Ishikawa (cell line): ENCODE data around the gene KLHDC10.

ENCODE experiments used
- CEBPB ChIP-seq: IDR thresholded peaks from 2 replicates; pipeline ENCODE4 v1.6.1; 2012
- CREB1 ChIP-seq: IDR thresholded peaks from 2 replicates; pipeline ENCODE4 v1.6.1; 2012; ENCODE audit warnings: low read depth
- EGR1 ChIP-seq: IDR thresholded peaks from 2 replicates; pipeline ENCODE4 v1.6.1; 2012
- EP300 ChIP-seq: IDR thresholded peaks from 2 replicates; pipeline ENCODE4 v1.6.1; 2012; ENCODE audit warnings: borderline replicate concordance
- FOXM1 ChIP-seq: IDR thresholded peaks from 2 replicates; pipeline ENCODE4 v1.6.1; 2012; ENCODE audit warnings: low read depth, borderline replicate concordance
- NFIC ChIP-seq: IDR thresholded peaks from 2 replicates; pipeline ENCODE4 v1.6.1; 2012
- RAD21 ChIP-seq: IDR thresholded peaks from 2 replicates; pipeline ENCODE4 v1.6.1; 2012; ENCODE audit warnings: low read depth
- TCF12 ChIP-seq: IDR thresholded peaks from 2 replicates; pipeline ENCODE4 v1.6.1; 2012; ENCODE audit warnings: low read depth
- TEAD4 ChIP-seq: IDR thresholded peaks from 2 replicates; pipeline ENCODE4 v1.6.1; 2012
- YY1 ChIP-seq: IDR thresholded peaks from 2 replicates; pipeline ENCODE4 v1.6.1; 2012; ENCODE audit warnings: low read depth
- ZBTB7A ChIP-seq: IDR thresholded peaks from 2 replicates; pipeline ENCODE4 v1.6.1; 2012; ENCODE audit warnings: low read depth
- TF ChIP-seq, protein P1 (sequence below): IDR thresholded peaks from 2 replicates; pipeline ENCODE4 v1.6.1; 2012

KLHDC10 gene

DNA sequence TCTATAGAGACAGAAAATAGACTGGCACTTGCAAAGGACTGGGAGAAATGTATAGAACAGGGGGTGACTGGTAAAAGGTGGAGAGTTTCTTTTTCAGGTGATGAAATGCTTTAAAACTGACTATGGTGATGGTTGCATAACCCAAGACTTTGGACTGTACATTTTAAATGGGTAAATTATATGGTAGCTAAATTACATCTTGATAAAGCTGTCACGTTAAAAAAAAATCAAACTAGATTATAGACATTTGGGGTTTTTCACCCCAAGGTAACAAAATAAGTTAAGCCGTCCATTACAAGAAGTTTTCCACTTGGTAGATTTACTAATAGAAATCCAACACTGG, 110.9 kb downstream of the KLHDC10 start:
- no peak for TF ChIP-seq ZBTB7A
- no peak for TF ChIP-seq FOXM1
- TF ChIP-seq EP300: no peak
- TF ChIP-seq YY1: no peak
- TF ChIP-seq RAD21: no peak
- no peak for TF ChIP-seq CEBPB
- no peak for TF ChIP-seq CREB1
- no peak for TF ChIP-seq NFIC
- TF ChIP-seq TCF12: no peak
- TF ChIP-seq TEAD4: no peak
- TF ChIP-seq, protein P1, sequence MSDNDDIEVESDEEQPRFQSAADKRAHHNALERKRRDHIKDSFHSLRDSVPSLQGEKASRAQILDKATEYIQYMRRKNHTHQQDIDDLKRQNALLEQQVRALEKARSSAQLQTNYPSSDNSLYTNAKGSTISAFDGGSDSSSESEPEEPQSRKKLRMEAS: no peak
- TF ChIP-seq EGR1: no peak

DNA sequence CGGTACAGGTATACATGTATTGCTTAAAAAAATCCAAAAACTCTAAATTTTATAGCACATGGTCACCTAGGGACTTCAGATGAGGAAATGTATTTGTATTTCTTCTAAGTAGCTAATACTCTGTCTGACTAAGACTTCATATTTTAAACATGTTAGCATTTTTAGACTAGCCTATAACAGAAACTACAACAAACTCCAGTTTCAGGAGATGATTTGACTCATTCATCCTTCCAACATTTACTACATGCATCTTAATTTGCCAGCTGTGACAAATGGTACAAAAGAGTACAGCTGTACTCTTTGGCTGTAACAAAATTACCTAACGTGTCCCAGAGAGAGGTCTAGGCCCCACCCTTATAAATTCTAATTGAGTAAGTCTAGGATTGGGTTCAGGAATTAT, 112.7 kb downstream of the KLHDC10 start:
- TF ChIP-seq TCF12 (no peak), CEBPB (no peak)
- TF ChIP-seq, protein P1: no peak
